ENCODE data around the gene SLC16A11. TPM values are rescaled to one million over a fixed set of nuclear protein-coding genes. Genes with fewer than 3 reads are reported as not detected.

Gene SLC16A11
- total and polyA plus RNA-seq, 2 donors (not counting 1 experiment from before 2014, with no cell fraction given) = 10.0 to 31.9 TPM

DNA sequence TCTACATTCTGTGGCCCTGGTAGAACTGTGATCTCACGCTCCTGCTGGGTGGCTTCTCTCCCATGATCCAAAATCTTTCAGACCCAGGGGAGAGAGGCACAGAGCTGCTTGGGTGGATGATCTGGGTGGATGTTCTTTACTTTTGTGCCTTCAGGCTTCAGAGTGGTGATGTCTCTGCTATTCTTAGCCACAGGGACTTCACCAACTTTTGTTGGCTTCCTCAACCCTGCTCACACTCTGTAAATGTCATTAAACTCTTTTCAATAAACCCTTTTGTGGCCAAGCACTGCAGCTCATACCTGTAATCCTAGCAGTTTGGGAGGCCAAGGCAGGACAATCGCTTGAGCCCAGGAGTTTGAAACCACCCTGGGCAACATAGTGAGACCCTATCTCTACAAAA lies 28.5 kb upstream of the SLC16A11 start:
- TF ChIP-seq, protein P1, sequence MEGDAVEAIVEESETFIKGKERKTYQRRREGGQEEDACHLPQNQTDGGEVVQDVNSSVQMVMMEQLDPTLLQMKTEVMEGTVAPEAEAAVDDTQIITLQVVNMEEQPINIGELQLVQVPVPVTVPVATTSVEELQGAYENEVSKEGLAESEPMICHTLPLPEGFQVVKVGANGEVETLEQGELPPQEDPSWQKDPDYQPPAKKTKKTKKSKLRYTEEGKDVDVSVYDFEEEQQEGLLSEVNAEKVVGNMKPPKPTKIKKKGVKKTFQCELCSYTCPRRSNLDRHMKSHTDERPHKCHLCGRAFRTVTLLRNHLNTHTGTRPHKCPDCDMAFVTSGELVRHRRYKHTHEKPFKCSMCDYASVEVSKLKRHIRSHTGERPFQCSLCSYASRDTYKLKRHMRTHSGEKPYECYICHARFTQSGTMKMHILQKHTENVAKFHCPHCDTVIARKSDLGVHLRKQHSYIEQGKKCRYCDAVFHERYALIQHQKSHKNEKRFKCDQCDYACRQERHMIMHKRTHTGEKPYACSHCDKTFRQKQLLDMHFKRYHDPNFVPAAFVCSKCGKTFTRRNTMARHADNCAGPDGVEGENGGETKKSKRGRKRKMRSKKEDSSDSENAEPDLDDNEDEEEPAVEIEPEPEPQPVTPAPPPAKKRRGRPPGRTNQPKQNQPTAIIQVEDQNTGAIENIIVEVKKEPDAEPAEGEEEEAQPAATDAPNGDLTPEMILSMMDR (IDR thresholded peaks at IDR 0.05) = no peak
- no peak for TF ChIP-seq EZH2 (IDR thresholded peaks at IDR 0.05; ENCODE audit: borderline replicate concordance, insufficient read depth, low read depth, low read length, poor library complexity, severe bottlenecking)
- H3K4me3 Mint-ChIP-seq = peak overlapping the region; percentile 6
- intact Hi-C loops (cut with micrococcal nuclease) = no loop called here
- Histone ChIP-seq H3K79me2 (ENCODE audit: control insufficient read depth, insufficient read depth, low read length) (no peaks in the 10 kb centered on the region), H3K27me3 (replicated peaks in 1 of 4; ENCODE audit: control extremely low read depth in 1 of 4, control insufficient read depth in 3 of 4, insufficient read depth in 4 of 4, low read length in 3 of 4) (no peaks in the 10 kb centered on the region), H4K20me1 (ENCODE audit: control insufficient read depth, insufficient read depth, low read length, poor library complexity, severe bottlenecking) (no peaks in the 10 kb centered on the region), H3K4me3 (ENCODE audit: control extremely low read depth in 1 of 5, extremely low read depth in 1 of 5, insufficient read depth in 1 of 5, low read depth in 2 of 5, low read length in 4 of 5) (no peak overlapping the region), H3K9ac (ENCODE audit: low read length) (no peak overlapping the region), H2AFZ (ENCODE audit: insufficient read depth, low read depth, low read length, poor library complexity, severe bottlenecking) (peak overlapping the region; percentile 17), H3K27ac (ENCODE audit: low read length in 2 of 2) (peak overlapping the region; percentile 38 to 57), H3K9me3 (ENCODE audit: control extremely low read depth in 1 of 3, control insufficient read depth in 2 of 3, insufficient read depth in 1 of 3, low read length in 2 of 3) (peaks cover 0 to 13% (median 13%) of the 10 kb centered on the region in 3 donors), H3K4me1 (ENCODE audit: control insufficient read depth in 2 of 2, insufficient read depth in 2 of 2, low read length in 2 of 2) (peaks cover 14 to 18% of the 10 kb centered on the region in 2 donors), H3K4me2 (replicated peaks; ENCODE audit: low read depth, low read length, poor library complexity, severe bottlenecking) (peak overlapping the region; percentile 31), H3K36me3 (replicated peaks in 1 of 2; ENCODE audit: control extremely low read depth in 1 of 2, control insufficient read depth in 1 of 2, extremely low read depth in 1 of 2, insufficient read depth in 2 of 2, low read length in 1 of 2) (no peaks in the 10 kb centered on the region)
- peaks cover 4% of the 10 kb centered on the region for H3K27me3 Mint-ChIP-seq
- H3K9me3 Mint-ChIP-seq (ENCODE audit: insufficient read depth) = peaks cover 11% of the 10 kb centered on the region
- ChIA-PET POLR2A (no interaction called here), CTCF (interaction anchor here (1.2 to 1.5 kb wide), 4 partner anchors 10 to 85 kb away, joined by 3 to 6 read pairs (median 3); no protein-coding TSS in a partner anchor)
- no CpG with 5 or more reads among the region's 2 CpGs for WGBS (ENCODE audit: insufficient coverage)
- DNase-seq (no peak), ATAC-seq (ENCODE audit: low read depth) (peak; percentile 17)
- H3K4me1 Mint-ChIP-seq = peaks cover 13% of the 10 kb centered on the region
- H3K27ac Mint-ChIP-seq = no peak overlapping the region

DNA sequence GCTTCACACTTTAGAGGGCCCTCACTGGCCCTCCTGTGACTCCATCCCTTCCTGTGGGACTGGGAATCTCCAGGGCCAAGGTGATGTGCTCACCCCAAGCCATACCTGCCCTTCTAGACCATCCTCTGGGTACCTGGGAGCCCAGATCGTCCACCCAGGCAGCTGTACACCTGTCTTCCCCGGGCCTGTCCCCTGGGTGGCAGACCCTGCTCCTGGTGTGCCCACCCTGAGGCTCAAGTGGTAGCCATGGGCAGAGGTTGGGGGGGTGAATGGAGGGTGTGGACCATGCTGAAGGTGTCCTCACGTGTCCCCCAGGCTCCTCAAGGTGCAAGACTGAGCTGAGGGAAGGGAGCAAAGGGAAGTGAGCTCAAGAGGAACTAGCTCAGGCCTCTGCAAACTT lies 26.8 kb upstream of the SLC16A11 start:
- no peaks in the 10 kb centered on the region for H3K36me3 ChIP-seq (replicated peaks in 1 of 2; ENCODE audit: control extremely low read depth in 1 of 2, control insufficient read depth in 1 of 2, extremely low read depth in 1 of 2, insufficient read depth in 2 of 2, low read length in 1 of 2)
- H2AFZ ChIP-seq (ENCODE audit: insufficient read depth, low read depth, low read length, poor library complexity, severe bottlenecking) = no peak overlapping the region
- Mint-ChIP-seq H3K4me1 (peaks cover 13% of the 10 kb centered on the region), H3K27me3 (peaks cover 6% of the 10 kb centered on the region), H3K4me3 (no peak overlapping the region), H3K27ac (no peak overlapping the region), H3K9me3 (ENCODE audit: insufficient read depth) (peaks cover 14% of the 10 kb centered on the region)
- peaks cover 14 to 18% of the 10 kb centered on the region in 2 donors for H3K4me1 ChIP-seq (ENCODE audit: control insufficient read depth in 2 of 2, insufficient read depth in 2 of 2, low read length in 2 of 2)
- ATAC-seq (ENCODE audit: low read depth) = no peak
- no peaks in the 10 kb centered on the region for H3K27me3 ChIP-seq (replicated peaks in 1 of 4; ENCODE audit: control extremely low read depth in 1 of 4, control insufficient read depth in 3 of 4, insufficient read depth in 4 of 4, low read length in 3 of 4)
- ChIA-PET POLR2A (no interaction called here), CTCF (no interaction called here)
- TF ChIP-seq, protein P1 (IDR thresholded peaks at IDR 0.05) = no peak
- TF ChIP-seq EZH2 (IDR thresholded peaks at IDR 0.05; ENCODE audit: borderline replicate concordance, insufficient read depth, low read depth, low read length, poor library complexity, severe bottlenecking) = no peak
- H3K9ac ChIP-seq (ENCODE audit: low read length) = no peak overlapping the region
- WGBS (ENCODE audit: insufficient coverage) = 79% methylated on average over 2 of the region's 3 CpGs
- peaks cover 0 to 19% (median 15%) of the 10 kb centered on the region in 3 donors for H3K9me3 ChIP-seq (ENCODE audit: control extremely low read depth in 1 of 3, control insufficient read depth in 2 of 3, insufficient read depth in 1 of 3, low read length in 2 of 3)
- DNase-seq = no peak
- H3K4me2 ChIP-seq (replicated peaks; ENCODE audit: low read depth, low read length, poor library complexity, severe bottlenecking) = no peak overlapping the region
- no peaks in the 10 kb centered on the region for H4K20me1 ChIP-seq (ENCODE audit: control insufficient read depth, insufficient read depth, low read length, poor library complexity, severe bottlenecking)
- H3K79me2 ChIP-seq (ENCODE audit: control insufficient read depth, insufficient read depth, low read length) = no peaks in the 10 kb centered on the region
- H3K27ac ChIP-seq (ENCODE audit: low read length in 2 of 2) = no peak overlapping the region
- H3K4me3 ChIP-seq (ENCODE audit: control extremely low read depth in 1 of 5, extremely low read depth in 1 of 5, insufficient read depth in 1 of 5, low read depth in 2 of 5, low read length in 4 of 5) = no peak overlapping the region
- intact Hi-C loops (cut with micrococcal nuclease) = no loop called here

Measured in B cell (primary cell).